B cell (primary cell): ENCODE data around the gene SORL1-AS1.

Experiments
- ATAC-seq: fragments of 200-7000 bp; cut with Tn5 transposase; one replicate; pipeline ENCODE4 v1.10.0; 2021; ENCODE audit warnings: low read depth, mild to moderate bottlenecking, moderate number of reproducible peaks, moderate library complexity
- CTCF ChIA-PET: fragments of 350-600 bp; sonication (Branson Sonifier 250); formaldehyde crosslinking; loops from one replicate; lab custom pipeline; 2021; ENCODE audit warnings: antibody characterized with exemption, inconsistent platforms; lab: Charles Lee
- POLR2A ChIA-PET: fragments of 350-600 bp; sonication (Branson Sonifier 250); formaldehyde crosslinking; loops from one replicate; lab custom pipeline; 2021; ENCODE audit warnings: antibody characterized with exemption; lab: Charles Lee
- DNase-seq: peaks from one replicate; pipeline ENCODE4 v3.0.0; 2013
- H2AFZ ChIP-seq: 2 replicates; pipeline ENCODE4 v1.6.1; 2012; ENCODE audit warnings: mild to moderate bottlenecking, low read depth, low read length; ENCODE audit not compliant: insufficient read depth, poor library complexity, severe bottlenecking
- H3K27ac ChIP-seq, 2 donors: 1 replicate in 1 of 2; 2 replicates in 1 of 2; pipeline ENCODE4 v1.5.1; 2012 to 2013; ENCODE audit warnings: low read length in 2 of 2, mild to moderate bottlenecking in 2 of 2, moderate library complexity in 1 of 2
- H3K27me3 ChIP-seq, 4 experiments: fragments of 200-600 bp in 1 of 4; sonication (generic) in 1 of 4; replicated peaks in 1 of 4; 1 replicate in 2 of 4; 2 replicates in 2 of 4; pipeline versions ENCODE4 v1.6.1 to v1.7.0; 2013 to 2016; ENCODE audit warnings: low read length in 3 of 4, mild to moderate bottlenecking in 2 of 4, mixed read lengths in 1 of 4, moderate library complexity in 1 of 4; ENCODE audit not compliant: insufficient read depth in 4 of 4, control insufficient read depth in 3 of 4; ENCODE audit errors: control extremely low read depth in 1 of 4
- H3K36me3 ChIP-seq, 2 experiments: replicated peaks in 1 of 2; 1 replicate in 1 of 2; 2 replicates in 1 of 2; pipeline versions ENCODE4 v1.6.1 to v1.7.1; 2013; ENCODE audit warnings: low read length in 1 of 2; ENCODE audit not compliant: insufficient read depth in 2 of 2, control insufficient read depth in 1 of 2; ENCODE audit errors: control extremely low read depth in 1 of 2, extremely low read depth in 1 of 2
- H3K4me1 ChIP-seq, 2 donors: fragments of 200-600 bp in 1 of 2; sonication (generic) in 1 of 2; 1 replicate in 1 of 2; 2 replicates in 1 of 2; pipeline versions ENCODE4 v1.5.1 to v1.6.1; 2013 to 2017; ENCODE audit warnings: low read length in 2 of 2; ENCODE audit not compliant: control insufficient read depth in 2 of 2, insufficient read depth in 2 of 2
- H3K4me2 ChIP-seq: replicated peaks from 2 replicates; pipeline ENCODE3; 2012; ENCODE audit warnings: mild to moderate bottlenecking, low read depth, low read length; ENCODE audit not compliant: poor library complexity, severe bottlenecking
- H3K4me3 ChIP-seq, 5 experiments: fragments of 200-600 bp in 1 of 5; sonication (generic) in 1 of 5; 1 replicate in 3 of 5; 2 replicates in 2 of 5; pipeline versions ENCODE4 v1.5.1 to v1.7.0; 2011 to 2016; ENCODE audit warnings: low read length in 4 of 5, mild to moderate bottlenecking in 4 of 5, low read depth in 2 of 5, control low read depth in 1 of 5, moderate library complexity in 1 of 5; ENCODE audit not compliant: insufficient read depth in 1 of 5; ENCODE audit errors: control extremely low read depth in 1 of 5, extremely low read depth in 1 of 5
- H3K79me2 ChIP-seq: fragments of 200-600 bp; sonication (generic); one replicate; pipeline ENCODE4 v1.6.0; 2016; ENCODE audit warnings: low read length; ENCODE audit not compliant: control insufficient read depth, insufficient read depth
- H3K9ac ChIP-seq: fragments of 200-600 bp; sonication (generic); 2 replicates; pipeline ENCODE4 v1.6.1; 2017; ENCODE audit warnings: mild to moderate bottlenecking, low read length, moderate library complexity
- H3K9me3 ChIP-seq, 3 donors: one replicate each; pipeline versions ENCODE4 v1.6.1 to v1.7.1; 2013; ENCODE audit warnings: low read length in 2 of 3; ENCODE audit not compliant: control insufficient read depth in 2 of 3, insufficient read depth in 1 of 3; ENCODE audit errors: control extremely low read depth in 1 of 3
- H4K20me1 ChIP-seq: 2 replicates; pipeline ENCODE4 v1.6.0; 2012; ENCODE audit warnings: mild to moderate bottlenecking, low read length; ENCODE audit not compliant: insufficient read depth, control insufficient read depth, poor library complexity, severe bottlenecking
- H3K27ac Mint-ChIP-seq: one replicate; pipeline ENCODE4 v1.8.0; 2021; ENCODE audit warnings: mixed read lengths
- H3K27me3 Mint-ChIP-seq: one replicate; pipeline ENCODE4 v1.8.0; 2021; ENCODE audit warnings: mixed read lengths
- H3K4me1 Mint-ChIP-seq: one replicate; pipeline ENCODE4 v1.8.0; 2021; ENCODE audit warnings: mixed read lengths
- H3K4me3 Mint-ChIP-seq: one replicate; pipeline ENCODE4 v1.8.0; 2021; ENCODE audit warnings: mixed read lengths
- H3K9me3 Mint-ChIP-seq: one replicate; pipeline ENCODE4 v1.8.0; 2022; ENCODE audit warnings: mixed read lengths; ENCODE audit not compliant: insufficient read depth
- EZH2 ChIP-seq: IDR thresholded peaks from 2 replicates; pipeline ENCODE4 v1.6.1; 2012; ENCODE audit warnings: borderline replicate concordance, low read depth, mild to moderate bottlenecking, moderate library complexity, low read length; ENCODE audit not compliant: insufficient read depth, poor library complexity, severe bottlenecking
- WGBS: methylation state at CpG from one replicate; pipeline ENCODE4 v1.1.5; 2013; ENCODE audit warnings: missing lambda C conversion rate; ENCODE audit not compliant: insufficient coverage; 5-methylcytosine and 5-hydroxymethylcytosine counted together
- intact Hi-C: fragments of 100-400 bp; cut with micrococcal nuclease; formaldehyde crosslinking; loops from one replicate; pipeline ENCODE4 v1.10.0; 2022
- TF ChIP-seq, protein P1 (sequence below): fragments of 200-600 bp; IDR thresholded peaks from one replicate; pipeline ENCODE4 v1.8.0; 2022; ENCODE audit warnings: antibody characterized with exemption, mild to moderate bottlenecking

The SORL1-AS1 gene

DNA sequence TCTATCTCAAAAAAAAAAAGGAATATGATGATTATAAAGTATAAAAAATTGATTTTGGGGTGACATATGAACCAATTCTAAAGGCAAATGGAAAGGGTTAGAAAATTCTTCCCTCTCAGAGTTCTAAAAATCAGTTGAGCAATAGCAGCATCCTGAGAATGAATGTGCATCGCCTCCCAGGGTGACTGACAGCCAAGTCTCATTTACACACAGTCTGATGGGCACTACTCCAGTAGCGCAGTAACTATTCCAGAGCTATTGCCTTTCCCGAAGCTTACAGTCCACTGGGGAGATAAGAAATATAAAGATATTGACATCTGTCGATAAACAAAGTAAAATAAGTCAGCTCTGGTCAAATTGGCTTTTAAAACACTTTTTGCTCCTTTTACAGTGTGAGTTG, 32.9 kb downstream of the SORL1-AS1 start:
- DNase-seq = no peak
- no CpG with 5 or more reads among the region's 4 CpGs for WGBS
- Histone ChIP-seq H3K27me3 (no peaks in the 10 kb centered on the region), H3K9ac (no peak overlapping the region), H3K36me3 (no peaks in the 10 kb centered on the region), H3K4me1 (peaks cover 49 to 50% of the 10 kb centered on the region in 2 donors), H3K27ac (no peak overlapping the region), H3K79me2 (no peaks in the 10 kb centered on the region), H2AFZ (no peak overlapping the region), H4K20me1 (no peaks in the 10 kb centered on the region), H3K4me2 (no peak overlapping the region), H3K4me3 (no peak overlapping the region), H3K9me3 (peaks cover 0 to 5% (median 0%) of the 10 kb centered on the region in 3 donors)
- Mint-ChIP-seq H3K9me3 (peaks cover 2% of the 10 kb centered on the region), H3K27ac (no peak overlapping the region), H3K4me1 (peaks cover 67% of the 10 kb centered on the region), H3K4me3 (no peak overlapping the region), H3K27me3 (no peaks in the 10 kb centered on the region)
- CTCF ChIA-PET = interaction anchor here (0.7 to 1.6 kb wide), 5 partner anchors 10 to 41 kb away, joined by 3 to 4 read pairs (median 3); partner anchors contain the start of genes SORL1 and SORL1-AS1
- no peak for ATAC-seq
- intact Hi-C loops = loop anchor here (5.0 kb wide), 1 partner anchor 128 kb away; the partner anchor contains the start of gene SC5D
- POLR2A ChIA-PET = no interaction called here
- TF ChIP-seq, protein P1, sequence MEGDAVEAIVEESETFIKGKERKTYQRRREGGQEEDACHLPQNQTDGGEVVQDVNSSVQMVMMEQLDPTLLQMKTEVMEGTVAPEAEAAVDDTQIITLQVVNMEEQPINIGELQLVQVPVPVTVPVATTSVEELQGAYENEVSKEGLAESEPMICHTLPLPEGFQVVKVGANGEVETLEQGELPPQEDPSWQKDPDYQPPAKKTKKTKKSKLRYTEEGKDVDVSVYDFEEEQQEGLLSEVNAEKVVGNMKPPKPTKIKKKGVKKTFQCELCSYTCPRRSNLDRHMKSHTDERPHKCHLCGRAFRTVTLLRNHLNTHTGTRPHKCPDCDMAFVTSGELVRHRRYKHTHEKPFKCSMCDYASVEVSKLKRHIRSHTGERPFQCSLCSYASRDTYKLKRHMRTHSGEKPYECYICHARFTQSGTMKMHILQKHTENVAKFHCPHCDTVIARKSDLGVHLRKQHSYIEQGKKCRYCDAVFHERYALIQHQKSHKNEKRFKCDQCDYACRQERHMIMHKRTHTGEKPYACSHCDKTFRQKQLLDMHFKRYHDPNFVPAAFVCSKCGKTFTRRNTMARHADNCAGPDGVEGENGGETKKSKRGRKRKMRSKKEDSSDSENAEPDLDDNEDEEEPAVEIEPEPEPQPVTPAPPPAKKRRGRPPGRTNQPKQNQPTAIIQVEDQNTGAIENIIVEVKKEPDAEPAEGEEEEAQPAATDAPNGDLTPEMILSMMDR = no peak
- no peak for TF ChIP-seq EZH2

DNA sequence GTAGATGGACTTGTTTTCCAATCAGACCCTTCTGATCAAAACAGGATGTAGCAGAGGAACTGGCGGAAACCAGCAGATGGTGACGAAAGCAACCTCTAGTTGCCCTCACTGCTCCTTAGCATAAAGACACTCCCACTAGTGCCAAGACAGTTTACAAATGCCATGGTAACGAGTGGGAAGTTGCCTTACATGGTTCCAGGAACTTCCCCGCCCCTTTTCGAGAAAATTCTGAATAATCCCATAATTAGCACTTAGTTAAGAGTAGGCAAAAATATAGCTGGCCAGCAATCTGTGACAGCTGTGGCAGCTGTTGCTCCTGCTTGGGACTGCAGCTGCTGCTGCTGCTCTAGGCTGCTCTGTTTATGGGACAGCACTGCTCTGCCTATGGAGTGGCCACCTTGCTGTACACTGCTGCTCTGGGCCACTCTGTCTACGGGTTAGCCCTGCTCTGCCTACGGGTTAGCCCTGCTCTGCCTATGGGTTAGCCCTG, 34.1 kb downstream of the SORL1-AS1 start:
- Mint-ChIP-seq H3K9me3 (no peaks in the 10 kb centered on the region), H3K4me1 (peaks cover 57% of the 10 kb centered on the region), H3K4me3 (no peak overlapping the region), H3K27me3 (no peaks in the 10 kb centered on the region), H3K27ac (peak overlapping the region; percentile 57)
- DNase-seq (peak; percentile 77), ATAC-seq (peak; percentile 55)
- peaks cover 47% of the 10 kb centered on the region in 2 donors for H3K4me1 ChIP-seq
- ChIA-PET POLR2A (no interaction called here), CTCF (interaction anchor here (0.8 to 1.6 kb wide), 3 partner anchors 32 to 99 kb away, joined by 3 to 4 read pairs (median 3); partner anchors contain the start of genes SORL1 and SORL1-AS1)
- 66% methylated on average over 4 of the region's 7 CpGs for WGBS
- intact Hi-C loops = no loop called here
- H3K4me2 ChIP-seq = peak overlapping the region; percentile 6
- no peaks in the 10 kb centered on the region for H3K27me3 ChIP-seq
- H3K27ac ChIP-seq = no peak overlapping the region
- H3K9me3 ChIP-seq = peaks cover 0 to 5% (median 0%) of the 10 kb centered on the region in 3 donors
- no peak overlapping the region for H3K4me3 ChIP-seq
- H4K20me1 ChIP-seq = no peaks in the 10 kb centered on the region
- no peaks in the 10 kb centered on the region for H3K79me2 ChIP-seq
- H3K9ac ChIP-seq = no peak overlapping the region
- TF ChIP-seq, protein P1 = no peak
- no peak for TF ChIP-seq EZH2
- no peak overlapping the region for H2AFZ ChIP-seq
- no peaks in the 10 kb centered on the region for H3K36me3 ChIP-seq
